GM12892 (cell line): ENCODE results near the gene CCDC97.

ENCODE experiments used
- POLR2A ChIP-seq: IDR thresholded peaks from 2 replicates; pipeline ENCODE4 v1.6.1; 2011; ENCODE audit warnings: low read depth, low read length, control low read depth
- POLR2AphosphoS5 ChIP-seq: IDR thresholded peaks from 2 replicates; pipeline ENCODE4 v1.6.1; 2011; ENCODE audit warnings: low read depth, low read length, control low read depth

- TF ChIP-seq POLR2A (no peak), POLR2AphosphoS5 (no peak)
Observed at GRCh38 chr19:41367848-41368301, 57.9 kb downstream of the CCDC97 start.
